ENCODE results near the gene FCRL5. TPM values are rescaled to one million over a fixed set of nuclear protein-coding genes. Genes with fewer than 3 reads are reported as not detected.

The FCRL5 gene
- total and polyA plus RNA-seq, 10 of the 15 experiments (the other 5 are each of a cell fraction or from before 2014, with no cell fraction given) = 1.1 to 136 (median 7.0) TPM

- TF ChIP-seq CEBPZ (IDR thresholded peaks at IDR 0.05; ENCODE audit: low read depth, low read length) (no peak), IKZF2 (IDR thresholded peaks at IDR 0.05) (peak; percentile 88 to 89; a peak in 2 of 4 replicates), SIN3A (IDR thresholded peaks at IDR 0.05; ENCODE audit: low read depth, low read length) (no peak), JUNB (IDR thresholded peaks at IDR 0.05) (no peak), NFIC (IDR thresholded peaks at IDR 0.05; ENCODE audit: low read depth, low read length) (peak; percentile 55; the same call in 1 of the 2 replicates), KLF5 (IDR thresholded peaks at IDR 0.05; ENCODE audit: partially characterized antibody) (no peak), MEF2A (IDR thresholded peaks at IDR 0.05; ENCODE audit: insufficient read depth, low read depth, low read length) (0 out of 2 replicates have a peak, but pooled peaks have one; percentile 8), ZNF217 (IDR thresholded peaks at IDR 0.05) (no peak; the same call in 1 of the 2 replicates), ZNF207 (IDR thresholded peaks at IDR 0.05; ENCODE audit: borderline replicate concordance) (no peak), POU2F2 (IDR thresholded peaks at IDR 0.05; ENCODE audit: borderline replicate concordance, low read depth, low read length) (0 out of 3 replicates have a peak, but pooled peaks have one; percentile 24), MYC (IDR thresholded peaks at IDR 0.05; ENCODE audit: insufficient read depth, insufficient read length, insufficient replicate concordance, low read length, severe bottlenecking) (no peak), ELK1 (IDR thresholded peaks at IDR 0.05; ENCODE audit: low read depth, low read length) (no peak), KDM1A (IDR thresholded peaks at IDR 0.05; ENCODE audit: borderline replicate concordance) (no peak), MEF2B (IDR thresholded peaks at IDR 0.05; ENCODE audit: partially characterized antibody, poor library complexity, severe bottlenecking) (peak; percentile 59), BACH1 (IDR thresholded peaks at IDR 0.05; ENCODE audit: borderline replicate concordance) (no peak), CHD2 (IDR thresholded peaks at IDR 0.05; ENCODE audit: borderline replicate concordance, low read depth, low read length) (no peak), RB1 (IDR thresholded peaks at IDR 0.05; ENCODE audit: borderline replicate concordance) (no peak), NR2F1 (conservative IDR thresholded peaks at IDR 0.05) (0 out of 2 replicates have a peak, but pooled peaks have one; percentile 11), POLR2AphosphoS2 (IDR thresholded peaks at IDR 0.05; ENCODE audit: low read depth, low read length) (no peak), ZNF384 (IDR thresholded peaks at IDR 0.05; ENCODE audit: borderline replicate concordance, low read depth, low read length) (peak; percentile 74; the same call in 1 of the 2 replicates), RUNX3 (IDR thresholded peaks at IDR 0.05; ENCODE audit: low read length) (peak; percentile 60), SUZ12 (IDR thresholded peaks at IDR 0.05; ENCODE audit: unreplicated experiment) (no peak), ZNF24 (IDR thresholded peaks at IDR 0.05) (no peak), SMAD1 (IDR thresholded peaks at IDR 0.05; ENCODE audit: low read depth, partially characterized antibody) (no peak)
These were observed 14.4 kb upstream of the FCRL5 start (continued) for GRCh38 chr1:157566484-157567300.

Data from GM12878 (cell line).